Thoracic aorta (tissue), 2 donors: Measurements from ENCODE around the gene APOBEC3G. TPM values are rescaled to one million over a fixed set of nuclear protein-coding genes. Genes with fewer than 3 reads are reported as not detected.
"Not testable (repeated sequence)": the region's sequence is repeated elsewhere in the genome, so short reads cannot be mapped to it uniquely, and the experiment has no call there.

Source experiments
- ATAC-seq: fragments of 150-250 bp; one replicate; pipeline ENCODE4 v1.8.0; 2017; ENCODE audit warnings: low read depth; ENCODE audit not compliant: insufficient number of reproducible peaks, low FRiP score
- DNase-seq: peaks from one replicate; pipeline ENCODE4 v3.0.0-alpha.2; 2020; ENCODE audit warnings: low spot score
- H3K27ac ChIP-seq, 2 donors: fragments of 200-600 bp; sonication (generic); 1 replicate in 1 of 2; 2 replicates in 1 of 2; pipeline ENCODE4 v1.5.1; 2016; ENCODE audit warnings: mild to moderate bottlenecking in 2 of 2, moderate library complexity in 2 of 2
- H3K27me3 ChIP-seq: fragments of 200-600 bp; sonication (generic); replicated peaks from 2 replicates; pipeline ENCODE4 v1.6.0; 2016; ENCODE audit warnings: mild to moderate bottlenecking; ENCODE audit not compliant: insufficient read depth
- H3K36me3 ChIP-seq: fragments of 200-600 bp; sonication (generic); one replicate; pipeline ENCODE4 v1.5.1; 2016
- H3K4me1 ChIP-seq, 2 donors: fragments of 200-600 bp; sonication (generic); 1 replicate in 1 of 2; 2 replicates in 1 of 2; pipeline versions ENCODE4 v1.5.1 to v1.6.0; 2016; ENCODE audit warnings: low read depth in 2 of 2, mild to moderate bottlenecking in 1 of 2; ENCODE audit not compliant: control insufficient read depth in 1 of 2
- H3K4me3 ChIP-seq: fragments of 200-600 bp; sonication (generic); 2 replicates; pipeline ENCODE4 v1.5.1; 2016; ENCODE audit warnings: mild to moderate bottlenecking
- H3K9me3 ChIP-seq: fragments of 200-600 bp; sonication (generic); 2 replicates; pipeline ENCODE4 v1.5.1; 2016
- total RNA-seq, 2 donors: library from RNA; depleted of rRNA; stranded (reverse); fragments of >200 nt; gene quantifications; one replicate each; pipeline versions ENCODE4 v1.1.0 to v1.2.3, GENCODE V29; 2016
- TF ChIP-seq, protein P1 (sequence below): fragments of 200-600 bp; sonication (generic); IDR thresholded peaks from one replicate; pipeline ENCODE4 v1.5.1; 2019; ENCODE audit warnings: antibody characterized with exemption

Gene APOBEC3G
- total RNA-seq, 2 donors from 2014 or later = 3.4 to 8.3 TPM

DNA sequence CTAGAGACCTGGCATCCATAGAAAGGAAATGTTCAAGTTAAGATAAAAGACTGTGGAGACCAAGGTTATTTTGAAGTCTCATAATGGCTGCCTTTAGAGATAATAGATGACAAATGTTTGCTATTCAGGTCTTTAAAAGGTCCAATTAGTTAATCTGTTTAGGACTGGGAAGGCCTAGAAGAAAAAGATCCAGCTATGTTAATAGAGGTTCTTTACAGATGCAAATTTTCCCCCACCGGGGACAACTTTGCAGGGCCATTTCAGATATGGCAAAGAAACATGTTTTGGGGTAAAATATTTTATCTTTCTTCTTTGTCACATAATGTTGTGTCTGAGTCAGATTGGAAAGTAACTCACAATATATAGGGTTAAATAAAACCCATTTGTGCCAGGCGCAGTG is 3.1 kb upstream of the APOBEC3G start:
- TF ChIP-seq, protein P1, sequence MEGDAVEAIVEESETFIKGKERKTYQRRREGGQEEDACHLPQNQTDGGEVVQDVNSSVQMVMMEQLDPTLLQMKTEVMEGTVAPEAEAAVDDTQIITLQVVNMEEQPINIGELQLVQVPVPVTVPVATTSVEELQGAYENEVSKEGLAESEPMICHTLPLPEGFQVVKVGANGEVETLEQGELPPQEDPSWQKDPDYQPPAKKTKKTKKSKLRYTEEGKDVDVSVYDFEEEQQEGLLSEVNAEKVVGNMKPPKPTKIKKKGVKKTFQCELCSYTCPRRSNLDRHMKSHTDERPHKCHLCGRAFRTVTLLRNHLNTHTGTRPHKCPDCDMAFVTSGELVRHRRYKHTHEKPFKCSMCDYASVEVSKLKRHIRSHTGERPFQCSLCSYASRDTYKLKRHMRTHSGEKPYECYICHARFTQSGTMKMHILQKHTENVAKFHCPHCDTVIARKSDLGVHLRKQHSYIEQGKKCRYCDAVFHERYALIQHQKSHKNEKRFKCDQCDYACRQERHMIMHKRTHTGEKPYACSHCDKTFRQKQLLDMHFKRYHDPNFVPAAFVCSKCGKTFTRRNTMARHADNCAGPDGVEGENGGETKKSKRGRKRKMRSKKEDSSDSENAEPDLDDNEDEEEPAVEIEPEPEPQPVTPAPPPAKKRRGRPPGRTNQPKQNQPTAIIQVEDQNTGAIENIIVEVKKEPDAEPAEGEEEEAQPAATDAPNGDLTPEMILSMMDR = no peak
- no peak for DNase-seq
- H3K27me3 ChIP-seq = no peaks in the 10 kb centered on the region
- ATAC-seq = no peak
- no peaks in the 10 kb centered on the region for H3K9me3 ChIP-seq
- no peak overlapping the region for H3K27ac ChIP-seq
- no peak overlapping the region for H3K4me3 ChIP-seq
- H3K36me3 ChIP-seq = no peaks in the 10 kb centered on the region
- H3K4me1 ChIP-seq = peaks cover 4 to 9% of the 10 kb centered on the region in 2 donors

DNA sequence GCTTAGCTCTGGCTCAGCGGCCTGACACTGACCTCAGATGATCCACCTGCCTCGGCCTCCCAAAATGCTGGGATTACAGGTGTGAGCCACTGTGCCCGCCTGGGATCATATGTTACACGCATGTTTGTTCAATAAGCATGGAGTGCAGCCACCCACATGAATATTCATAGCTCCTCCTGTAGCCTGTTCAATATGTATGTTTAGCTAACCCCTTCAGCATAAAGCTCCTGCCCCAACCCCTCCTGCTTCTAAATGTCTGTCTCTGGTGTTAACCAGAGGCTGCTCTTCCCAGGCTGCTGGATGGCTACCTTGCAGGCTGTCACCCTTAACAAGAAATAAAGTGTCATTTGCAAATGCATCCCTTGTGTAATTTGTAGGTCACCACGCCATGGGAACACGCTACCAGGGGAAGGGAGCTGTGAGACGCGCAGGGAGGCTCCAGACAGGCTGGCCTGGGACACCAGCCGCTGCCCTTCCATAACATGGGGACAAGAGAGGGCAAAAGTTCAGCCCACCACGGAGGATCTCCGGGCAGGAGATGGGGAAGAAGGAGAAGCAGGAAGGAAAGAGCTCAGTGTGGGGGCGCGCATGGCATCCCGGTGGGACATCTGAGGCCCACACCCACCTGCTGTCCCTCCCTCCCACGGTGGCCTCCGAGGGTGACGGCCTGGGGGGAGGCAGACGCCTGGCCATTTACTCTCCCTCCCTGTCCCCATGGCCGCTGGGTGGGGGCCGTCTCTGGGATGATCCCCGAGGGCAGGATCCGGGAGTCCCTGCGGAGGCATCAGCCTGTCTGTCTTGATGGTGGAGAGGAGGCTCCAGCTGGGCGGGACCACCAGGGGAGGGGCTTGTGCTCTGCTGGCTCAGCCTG is 685 bp upstream of the APOBEC3G start:
- H3K27ac ChIP-seq, DNase-seq, H3K27me3 ChIP-seq, H3K36me3 ChIP-seq, H3K9me3 ChIP-seq, H3K4me1 ChIP-seq, ATAC-seq: not testable (repeated sequence)
- H3K4me3 ChIP-seq = peak overlapping the region; percentile 71

DNA sequence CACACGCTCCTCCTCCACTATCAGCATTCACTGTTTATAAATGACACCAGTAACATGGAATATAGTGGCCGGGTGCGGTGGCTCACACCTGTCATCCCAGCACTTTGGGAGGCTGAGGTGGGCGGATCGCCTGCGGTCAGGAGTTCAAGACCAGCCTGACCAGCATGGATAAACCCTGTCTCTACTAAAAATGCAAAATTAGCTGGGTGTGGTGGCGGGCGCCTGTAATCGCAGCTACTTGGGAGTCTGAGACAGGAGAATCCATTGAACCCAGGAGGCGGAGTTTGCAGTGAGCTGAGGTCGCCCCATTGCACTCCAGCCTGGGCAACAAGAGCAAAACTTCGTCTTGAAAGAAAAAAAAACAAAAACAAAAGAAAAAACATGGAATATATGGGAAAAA is 837 bp downstream of the APOBEC3G start:
- not testable (repeated sequence) for H3K36me3 ChIP-seq, DNase-seq, H3K9me3 ChIP-seq, H3K27ac ChIP-seq, ATAC-seq, H3K27me3 ChIP-seq, H3K4me1 ChIP-seq
- peak overlapping the region; percentile 71 for H3K4me3 ChIP-seq

DNA sequence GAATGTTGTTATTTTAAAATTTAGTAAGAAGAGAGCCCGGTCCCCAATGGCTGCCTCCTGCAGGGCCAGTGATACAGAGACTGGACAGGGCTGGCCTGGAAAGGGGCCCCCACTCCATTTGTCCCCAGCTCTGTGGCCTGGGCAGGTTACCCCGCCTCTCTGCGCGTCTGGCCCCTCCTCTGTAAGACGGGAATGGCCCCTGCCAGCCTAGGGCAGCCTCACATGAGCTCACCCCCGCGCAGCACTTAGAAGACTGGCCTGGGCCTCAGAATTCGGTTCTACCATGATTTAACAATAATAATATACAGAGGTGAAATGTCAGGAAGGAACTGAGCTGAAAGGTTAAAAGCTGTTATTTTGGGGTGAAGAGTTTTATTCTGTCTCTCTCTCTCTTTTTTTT is 1.3 kb downstream of the APOBEC3G start:
- no peak overlapping the region for H3K27ac ChIP-seq
- H3K4me1 ChIP-seq = peaks cover 4 to 9% of the 10 kb centered on the region in 2 donors
- H3K27me3 ChIP-seq = no peaks in the 10 kb centered on the region
- peaks cover 4% of the 10 kb centered on the region for H3K36me3 ChIP-seq
- peak overlapping the region; percentile 9 for H3K4me3 ChIP-seq
- H3K9me3 ChIP-seq = no peaks in the 10 kb centered on the region
- DNase-seq = no peak
- TF ChIP-seq, protein P1 = no peak
- no peak for ATAC-seq

DNA sequence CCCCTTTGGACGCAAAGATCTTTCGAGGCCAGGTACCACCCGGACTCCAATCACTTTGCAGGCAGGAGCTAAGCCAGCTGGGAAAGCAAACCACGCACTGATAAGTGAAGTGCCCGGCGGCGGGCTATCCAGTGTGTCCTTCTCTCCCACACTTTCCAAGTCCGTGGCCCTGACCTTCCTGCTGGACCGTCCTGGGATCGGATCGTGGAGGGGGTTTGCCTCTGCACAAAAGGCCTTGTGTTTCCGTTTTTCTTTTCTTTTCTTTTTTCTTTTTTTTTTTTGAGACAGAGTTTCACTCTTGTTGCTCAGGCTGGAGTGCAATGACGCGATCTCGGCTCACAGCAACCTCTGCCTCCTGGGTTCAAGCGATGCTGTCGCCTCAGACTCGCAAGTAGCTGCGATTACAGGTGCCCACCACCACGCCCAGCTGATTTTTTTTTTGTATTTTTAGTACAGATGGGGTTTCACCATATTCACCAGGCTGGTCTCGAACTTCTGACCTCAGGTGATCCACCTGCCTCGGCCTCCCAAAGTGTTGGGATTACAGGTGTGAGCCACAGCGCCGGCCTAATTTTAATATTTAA is 2.1 kb downstream of the APOBEC3G start:
- H3K27me3 ChIP-seq, H3K4me3 ChIP-seq, DNase-seq, H3K27ac ChIP-seq, H3K36me3 ChIP-seq, H3K4me1 ChIP-seq, H3K9me3 ChIP-seq, ATAC-seq: not testable (repeated sequence)

DNA sequence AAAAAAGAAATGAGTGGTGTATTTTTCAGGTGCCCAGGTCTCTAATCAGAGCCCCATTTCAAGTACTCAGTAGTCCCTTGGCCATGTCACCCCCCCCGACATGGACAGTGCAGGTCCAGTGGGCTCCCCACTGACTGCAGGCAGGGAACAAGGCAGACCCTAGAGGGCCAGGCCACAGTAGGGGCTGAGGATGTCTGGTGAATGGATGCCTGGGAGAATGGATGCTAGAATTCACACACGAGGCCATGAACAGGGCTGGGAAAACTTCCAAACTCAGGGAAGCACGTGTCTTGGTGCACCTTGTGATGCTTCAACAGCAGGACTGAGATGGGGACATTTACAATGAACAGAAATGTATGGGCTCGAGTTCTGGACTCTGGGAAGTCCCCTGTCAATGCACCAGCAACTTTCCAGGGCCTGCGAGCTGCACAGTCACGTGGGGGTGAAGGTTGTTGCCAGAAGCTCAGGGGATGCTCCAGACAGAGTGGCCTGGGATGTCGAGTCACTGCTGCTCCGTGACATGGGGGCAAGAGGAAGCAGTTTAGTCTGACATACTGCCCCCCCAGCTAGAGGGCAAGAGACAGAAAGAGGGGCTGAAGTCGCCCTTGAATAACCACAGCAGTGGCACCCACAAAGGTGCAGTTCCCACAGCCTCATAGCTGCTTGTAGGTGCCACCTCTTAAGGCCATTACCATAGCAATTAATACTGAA is 3.1 kb downstream of the APOBEC3G start:
- Histone ChIP-seq H3K4me3 (no peak overlapping the region), H3K4me1 (peaks cover 4 to 9% of the 10 kb centered on the region in 2 donors), H3K27ac (no peak overlapping the region), H3K27me3 (no peaks in the 10 kb centered on the region), H3K9me3 (no peaks in the 10 kb centered on the region), H3K36me3 (peaks cover 4% of the 10 kb centered on the region)
- no peak for DNase-seq
- TF ChIP-seq, protein P1 = no peak
- ATAC-seq = no peak
